ENCODE results near the gene CELF3. TPM values are rescaled to one million over a fixed set of nuclear protein-coding genes. Genes with fewer than 3 reads are reported as not detected.

The CELF3 gene
- polyA plus RNA-seq, 1 donor from 2014 or later = 89.0 TPM

GRCh38 chr1:151704246-151704645 is 12.4 kb downstream of the CELF3 start:
- H3F3A ChIP-seq (ENCODE audit: insufficient read depth, low read length, poor library complexity, severe bottlenecking) = peaks cover 7% of the 10 kb centered on the region
- no peak overlapping the region for H3K27ac ChIP-seq (ENCODE audit: low read length)
- H3K36me3 ChIP-seq (ENCODE audit: insufficient read depth, low read length) = peaks cover 7% of the 10 kb centered on the region
- H3K27me3 ChIP-seq (ENCODE audit: insufficient read depth, low read depth, low read length) = no peaks in the 10 kb centered on the region
- no peak overlapping the region for H3K4me3 ChIP-seq (ENCODE audit: low read length)
- H3K4me2 ChIP-seq (ENCODE audit: low read length) = no peak overlapping the region
- H4K20me1 ChIP-seq (ENCODE audit: insufficient read depth) = no peaks in the 10 kb centered on the region
- no peaks in the 10 kb centered on the region for H3K9me2 ChIP-seq (ENCODE audit: insufficient read depth, low read length)
- peak; percentile 1 for TF ChIP-seq POLR2AphosphoS5 (IDR thresholded peaks at IDR 0.05)
- TF ChIP-seq CTCF (IDR thresholded peaks at IDR 0.05; ENCODE audit: poor library complexity, severe bottlenecking) = no peak
- no peaks in the 10 kb centered on the region for H3K9me3 ChIP-seq (ENCODE audit: low read length)
- no peak overlapping the region for H2AFZ ChIP-seq (ENCODE audit: low read depth, low read length)
- H3K9ac ChIP-seq (ENCODE audit: low read length) = no peak overlapping the region
- peaks cover 12% of the 10 kb centered on the region for H3K79me2 ChIP-seq (replicated peaks; ENCODE audit: insufficient read depth, low read length)

GRCh38 chr1:151703813-151704212 is 12.8 kb downstream of the CELF3 start:
- Histone ChIP-seq H4K20me1 (ENCODE audit: insufficient read depth) (no peaks in the 10 kb centered on the region), H3K9me3 (ENCODE audit: low read length) (no peaks in the 10 kb centered on the region), H3K79me2 (replicated peaks; ENCODE audit: insufficient read depth, low read length) (peaks cover 8% of the 10 kb centered on the region), H3K27ac (ENCODE audit: low read length) (no peak overlapping the region), H3K27me3 (ENCODE audit: insufficient read depth, low read depth, low read length) (no peaks in the 10 kb centered on the region), H3F3A (ENCODE audit: insufficient read depth, low read length, poor library complexity, severe bottlenecking) (peaks cover 8% of the 10 kb centered on the region), H3K36me3 (ENCODE audit: insufficient read depth, low read length) (peaks cover 7% of the 10 kb centered on the region), H3K4me3 (ENCODE audit: low read length) (no peak overlapping the region), H3K9ac (ENCODE audit: low read length) (no peak overlapping the region), H2AFZ (ENCODE audit: low read depth, low read length) (no peak overlapping the region), H3K9me2 (ENCODE audit: insufficient read depth, low read length) (no peaks in the 10 kb centered on the region), H3K4me2 (ENCODE audit: low read length) (no peak overlapping the region)
- no peak for TF ChIP-seq REST (IDR thresholded peaks at IDR 0.05; ENCODE audit: borderline replicate concordance)
- TF ChIP-seq EZH2 (IDR thresholded peaks at IDR 0.05; ENCODE audit: borderline replicate concordance, insufficient read depth, low read length, poor library complexity, severe bottlenecking) = no peak
- no peak for TF ChIP-seq MXI1 (conservative IDR thresholded peaks at IDR 0.05; ENCODE audit: poor library complexity, severe bottlenecking)
- no peak for TF ChIP-seq SMC3 (conservative IDR thresholded peaks at IDR 0.05; ENCODE audit: poor library complexity)
- no peak for TF ChIP-seq RAD21 (conservative IDR thresholded peaks at IDR 0.05)
- no peak for TF ChIP-seq TAF1 (IDR thresholded peaks at IDR 0.05; ENCODE audit: low read depth)
- no peak for TF ChIP-seq POLR2AphosphoS5 (IDR thresholded peaks at IDR 0.05)
- no peak for TF ChIP-seq EP300 (conservative IDR thresholded peaks at IDR 0.05; ENCODE audit: poor library complexity, severe bottlenecking)
- no peak for TF ChIP-seq CTCF (IDR thresholded peaks at IDR 0.05; ENCODE audit: poor library complexity, severe bottlenecking)
